Left ventricle myocardium inferior (tissue), 1 donor: Measurements from ENCODE around the gene MYRF. TPM values are rescaled to one million over a fixed set of nuclear protein-coding genes. Genes with fewer than 3 reads are reported as not detected.

Source experiments
- DNase-seq: peaks from one replicate; pipeline ENCODE4 v3.0.0-alpha.2; 2020
- H3K27ac ChIP-seq: fragments of 200-600 bp; replicated peaks from 2 replicates; pipeline ENCODE4 v1.8.0; 2021
- H3K27me3 ChIP-seq: fragments of 200-600 bp; 2 replicates; pipeline ENCODE4 v1.8.0; 2021; ENCODE audit warnings: low read depth
- H3K36me3 ChIP-seq: fragments of 200-600 bp; 2 replicates; pipeline ENCODE4 v1.8.0; 2021
- H3K4me1 ChIP-seq: fragments of 200-600 bp; 2 replicates; pipeline ENCODE4 v1.8.0; 2021
- H3K4me3 ChIP-seq: fragments of 200-600 bp; 2 replicates; pipeline ENCODE4 v1.8.0; 2021; ENCODE audit warnings: mild to moderate bottlenecking, moderate library complexity
- H3K9me3 ChIP-seq: fragments of 200-600 bp; replicated peaks from 2 replicates; pipeline ENCODE4 v1.8.0; 2021
- CTCF ChIP-seq: fragments of 200-600 bp; IDR thresholded peaks from 2 replicates; pipeline ENCODE4 v1.8.0; 2021; ENCODE audit warnings: antibody characterized with exemption, mild to moderate bottlenecking, borderline replicate concordance
- intact Hi-C: fragments of 100-400 bp; cut with micrococcal nuclease; formaldehyde crosslinking; loops from one replicate; pipeline ENCODE4 v1.11.0; 2022
- total RNA-seq: library from RNA; stranded (reverse); fragmentation: NEBNext Ultra II Directional; extraction: Animal tissue kit (Norgen Biotek cat#: 25700); gene quantifications from one replicate; pipeline ENCODE4 v1.2.1, GENCODE V29; 2021
- donor health status: DM: no; HTN: yes; CAD: no; lungs with severe emphysema.

MYRF gene
- total RNA-seq, 1 donor from 2014 or later: 0.14 TPM

DNA sequence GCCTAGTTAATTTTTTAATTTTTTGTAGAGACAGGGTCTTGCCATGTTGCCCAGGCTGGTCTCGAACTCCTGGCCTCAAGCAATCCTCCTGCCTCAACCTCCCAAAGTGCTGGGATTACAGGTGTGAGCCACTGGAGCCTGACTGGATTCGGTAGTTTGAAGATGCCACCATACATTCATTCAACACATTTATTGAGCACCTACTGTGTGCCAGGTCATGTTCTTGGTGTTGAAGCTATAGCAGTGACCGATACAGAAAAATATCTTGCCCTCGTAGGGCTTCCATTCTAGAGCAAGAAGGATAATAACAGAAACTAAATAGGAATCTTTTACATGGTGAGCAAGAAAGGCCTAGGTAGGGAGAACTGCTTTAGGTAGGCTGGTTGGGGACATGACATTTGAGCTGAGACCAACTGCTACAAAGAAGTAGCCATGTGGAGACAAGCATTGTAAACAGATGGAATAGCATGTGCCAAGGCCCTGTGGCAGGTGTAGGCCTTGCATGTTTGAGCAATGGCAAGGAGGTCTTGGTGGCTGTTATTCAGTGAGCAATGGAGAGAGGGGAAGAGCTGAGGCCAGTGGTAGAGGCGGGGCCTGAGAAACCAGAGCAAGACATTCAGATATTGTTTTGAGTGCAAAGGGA, 1.7 kb upstream of the MYRF start:
- no peak for TF ChIP-seq CTCF
- Histone ChIP-seq H3K9me3 (no peaks in the 10 kb centered on the region), H3K27ac (no peak overlapping the region), H3K4me3 (no peak overlapping the region), H3K36me3 (no peaks in the 10 kb centered on the region), H3K4me1 (peaks cover 16% of the 10 kb centered on the region), H3K27me3 (peaks cover 28% of the 10 kb centered on the region)
- intact Hi-C loops: no loop called here
- no peak for DNase-seq

GRCh38 chr11:61751384-61751783, 1.1 kb upstream of the MYRF start:
- DNase-seq: no peak
- Histone ChIP-seq H3K9me3 (no peaks in the 10 kb centered on the region), H3K27me3 (peaks cover 28% of the 10 kb centered on the region), H3K4me1 (peaks cover 16% of the 10 kb centered on the region), H3K4me3 (no peak overlapping the region), H3K36me3 (no peaks in the 10 kb centered on the region), H3K27ac (no peak overlapping the region)
- intact Hi-C loops: no loop called here
- no peak for TF ChIP-seq CTCF

DNA sequence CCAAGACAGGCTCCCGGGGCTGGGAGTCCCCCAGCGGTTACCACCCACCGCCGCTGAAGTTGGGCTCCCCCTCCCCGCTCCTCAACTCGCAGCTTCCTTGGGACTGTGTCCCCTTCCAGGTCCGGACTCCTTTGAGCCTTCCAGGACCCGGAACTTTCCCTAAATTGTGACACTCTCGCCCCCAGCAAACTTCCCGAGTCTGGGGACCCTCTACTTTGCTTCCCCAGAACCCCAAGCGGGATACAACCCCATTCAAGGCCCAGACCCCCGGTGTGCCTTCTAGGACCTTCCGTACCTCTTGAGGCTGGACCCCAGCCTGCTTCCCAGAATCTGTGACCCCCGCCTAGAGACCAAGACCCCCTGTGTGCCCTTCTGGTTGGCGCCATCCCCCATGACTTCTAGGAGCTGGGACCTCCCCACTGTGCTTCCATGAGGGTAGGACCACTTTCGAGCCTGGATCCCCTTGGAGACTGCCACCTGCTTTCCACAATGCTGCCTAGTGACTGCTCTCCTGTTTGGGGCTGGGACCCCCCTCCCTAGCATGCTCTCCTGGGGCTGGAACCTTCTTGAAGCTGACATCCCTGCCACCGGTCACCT, 587 bp downstream of the MYRF start:
- H3K36me3 ChIP-seq: no peaks in the 10 kb centered on the region
- peak overlapping the region; percentile 60 for H3K4me3 ChIP-seq
- H3K27ac ChIP-seq: no peak overlapping the region
- no peak for TF ChIP-seq CTCF
- H3K9me3 ChIP-seq: no peaks in the 10 kb centered on the region
- no peak for DNase-seq
- peaks cover 28% of the 10 kb centered on the region for H3K27me3 ChIP-seq
- H3K4me1 ChIP-seq: peaks cover 10% of the 10 kb centered on the region
- intact Hi-C loops: no loop called here

DNA sequence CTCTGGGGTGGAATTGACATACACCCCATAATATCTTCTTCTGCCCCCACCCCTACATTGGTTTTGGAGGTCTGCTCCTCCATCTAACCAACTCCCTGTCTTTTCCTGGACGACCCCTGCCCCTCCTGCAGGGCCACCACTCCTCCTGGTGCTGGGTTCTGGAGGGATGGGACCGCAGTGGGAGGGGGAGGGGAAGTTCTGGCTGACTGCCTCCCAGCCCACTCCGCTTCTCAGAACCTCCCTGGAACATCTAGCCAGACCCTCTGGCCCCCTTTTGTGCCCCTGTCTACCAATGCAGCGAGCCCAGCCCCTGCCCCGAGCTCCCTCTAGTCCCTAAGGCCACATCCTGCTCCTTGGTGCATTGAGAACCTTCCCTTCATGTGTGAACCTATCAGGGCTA, 1.2 kb downstream of the MYRF start:
- H3K9me3 ChIP-seq: no peaks in the 10 kb centered on the region
- intact Hi-C loops: no loop called here
- H3K27ac ChIP-seq: no peak overlapping the region
- H3K4me1 ChIP-seq: peaks cover 7% of the 10 kb centered on the region
- no peak overlapping the region for H3K4me3 ChIP-seq
- DNase-seq: no peak
- TF ChIP-seq CTCF: no peak
- peaks cover 28% of the 10 kb centered on the region for H3K27me3 ChIP-seq
- no peaks in the 10 kb centered on the region for H3K36me3 ChIP-seq

DNA sequence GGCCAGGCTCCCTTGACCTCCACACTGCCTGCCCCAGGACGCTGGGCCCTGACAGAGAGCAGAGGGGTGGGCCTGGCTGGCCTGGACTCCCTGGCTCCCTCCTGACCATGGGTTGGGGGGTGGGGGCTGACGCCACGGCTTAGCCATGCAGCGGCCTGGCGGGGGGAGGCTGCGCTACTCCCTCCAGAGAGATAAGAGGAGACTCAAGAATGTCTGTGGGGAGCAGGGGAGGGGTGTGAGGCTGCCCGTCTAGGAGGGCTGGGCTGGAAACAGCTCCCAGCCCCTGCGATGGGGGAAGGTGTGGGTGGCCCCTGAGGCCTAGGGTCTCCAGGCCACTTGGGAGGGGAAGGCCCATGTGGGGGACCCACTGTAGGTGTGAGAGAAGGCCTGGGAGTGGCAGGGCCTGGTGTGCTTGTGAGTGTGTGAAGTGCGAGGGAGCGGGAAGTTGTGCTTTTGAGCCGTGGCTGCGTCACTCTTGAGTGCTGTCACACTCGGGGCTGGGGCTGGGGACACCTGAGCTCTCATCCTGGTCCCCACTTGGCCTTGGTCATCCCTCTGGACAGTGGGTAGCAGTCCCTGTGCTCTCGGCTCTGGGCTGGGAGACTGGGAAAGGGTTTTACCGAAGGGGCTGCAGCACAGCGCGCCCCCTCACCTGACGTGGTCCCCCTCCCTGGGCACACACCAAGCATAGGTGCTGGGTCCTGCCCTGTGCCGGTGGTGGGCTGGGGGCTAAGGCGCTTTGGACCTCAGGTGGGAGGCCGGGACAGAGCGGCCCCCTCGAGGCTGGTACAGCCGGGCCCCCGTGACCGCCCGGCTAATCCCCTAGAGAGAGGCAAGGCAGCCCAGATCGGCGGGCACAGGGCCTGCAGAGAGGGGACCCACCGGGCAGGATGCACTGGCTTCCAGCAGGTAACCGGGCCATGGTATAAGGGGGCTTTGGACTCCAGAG, 2.4 kb downstream of the MYRF start:
- intact Hi-C loops: no loop called here
- no peak overlapping the region for H3K4me3 ChIP-seq
- no peak for DNase-seq
- no peak overlapping the region for H3K27ac ChIP-seq
- no peak for TF ChIP-seq CTCF
- H3K4me1 ChIP-seq: peaks cover 7% of the 10 kb centered on the region
- H3K9me3 ChIP-seq: no peaks in the 10 kb centered on the region
- no peaks in the 10 kb centered on the region for H3K36me3 ChIP-seq
- peaks cover 29% of the 10 kb centered on the region for H3K27me3 ChIP-seq
